CD4-positive, alpha-beta T cell (primary cell): ENCODE results near the gene PTPRN2. TPM values are rescaled to one million over a fixed set of nuclear protein-coding genes. Genes with fewer than 3 reads are reported as not detected.

Experiments
- ATAC-seq: fragments of 200-7000 bp; cut with Tn5 transposase; one replicate; pipeline ENCODE4 v1.10.0; 2022; ENCODE audit warnings: mild to moderate bottlenecking; ENCODE audit not compliant: poor library complexity
- CTCF ChIA-PET: fragments of 350-600 bp; sonication (Branson Sonifier 250); formaldehyde crosslinking; loops from one replicate; lab custom pipeline; 2021; ENCODE audit warnings: antibody characterized with exemption, inconsistent platforms; lab: Charles Lee
- POLR2A ChIA-PET: fragments of 350-600 bp; sonication (Branson Sonifier 250); formaldehyde crosslinking; loops from one replicate; lab custom pipeline; 2021; ENCODE audit warnings: antibody characterized with exemption, inconsistent platforms; lab: Charles Lee
- DNase-seq, 14 experiments: peaks; one replicate each; pipeline ENCODE4 v3.0.0-alpha.2; 2013 to 2020; ENCODE audit warnings: mixed read lengths in 2 of 14
- H3K27ac ChIP-seq, 2 donors: one replicate each; pipeline versions ENCODE4 v1.5.1 to v1.7.0; 2013; ENCODE audit warnings: low read length in 2 of 2, low read depth in 1 of 2, mild to moderate bottlenecking in 1 of 2
- H3K27me3 ChIP-seq, 2 experiments: 1 replicate in 1 of 2; 2 replicates in 1 of 2; pipeline versions ENCODE4 v1.6.1 to v1.7.0; 2013; ENCODE audit warnings: low read length in 2 of 2, control low read depth in 1 of 2, mild to moderate bottlenecking in 1 of 2, moderate library complexity in 1 of 2; ENCODE audit not compliant: insufficient read depth in 2 of 2, control insufficient read depth in 1 of 2
- H3K36me3 ChIP-seq: one replicate; pipeline ENCODE4 v1.6.1; 2013; ENCODE audit warnings: low read length, control low read depth; ENCODE audit not compliant: insufficient read depth
- H3K4me1 ChIP-seq: one replicate; pipeline ENCODE4 v1.6.1; 2013; ENCODE audit warnings: low read length, control low read depth; ENCODE audit not compliant: insufficient read depth
- H3K4me3 ChIP-seq: one replicate; pipeline ENCODE4 v1.5.1; 2013; ENCODE audit warnings: mild to moderate bottlenecking, low read length, moderate library complexity
- H3K9me3 ChIP-seq, 2 experiments: 1 replicate in 1 of 2; 2 replicates in 1 of 2; pipeline versions ENCODE4 v1.6.1 to v1.7.0; 2013; ENCODE audit warnings: low read length in 2 of 2, mild to moderate bottlenecking in 2 of 2, control low read depth in 1 of 2, moderate library complexity in 1 of 2; ENCODE audit not compliant: control insufficient read depth in 1 of 2, insufficient read depth in 1 of 2
- H3K27ac Mint-ChIP-seq: one replicate; pipeline ENCODE4 v1.8.0; 2020; ENCODE audit warnings: mixed read lengths
- H3K27me3 Mint-ChIP-seq: one replicate; pipeline ENCODE4 v1.8.0; 2021; ENCODE audit warnings: mixed read lengths
- H3K36me3 Mint-ChIP-seq: one replicate; pipeline ENCODE4 v1.8.0; 2021; ENCODE audit warnings: low read depth, mixed read lengths
- H3K4me1 Mint-ChIP-seq: one replicate; pipeline ENCODE4 v1.8.0; 2021; ENCODE audit warnings: low read depth, mixed read lengths
- H3K4me3 Mint-ChIP-seq: one replicate; pipeline ENCODE4 v1.8.0; 2020; ENCODE audit warnings: mild to moderate bottlenecking, mixed read lengths
- H3K9me3 Mint-ChIP-seq: one replicate; pipeline ENCODE4 v1.8.0; 2020; ENCODE audit warnings: mixed read lengths
- CTCF ChIP-seq: fragments of 200-600 bp; IDR thresholded peaks from one replicate; pipeline ENCODE4 v1.8.0; 2022; ENCODE audit warnings: antibody characterized with exemption, mild to moderate bottlenecking
- intact Hi-C, 2 experiments: fragments of 100-400 bp; cut with DNase I in 1 of 2; cut with micrococcal nuclease in 1 of 2; formaldehyde crosslinking; loops; one replicate each; pipeline versions ENCODE4 v1.15.1 to v1.9.0; 2023 to 2025; cut with DNase I, micrococcal nuclease
- total RNA-seq, 174 experiments: library from RNA in 2 of 174; stranded (reverse) in 2 of 174; gene quantifications; one replicate each; pipeline ENCODE4 v1.2.3 and lab custom pipeline; 2021 to 2026

The PTPRN2 gene
- total RNA-seq, 2 experiments from 2014 or later: 0.34 to 0.44 TPM

GRCh38 chr7:157932498-157933218 lies 655.0 kb downstream of the PTPRN2 start:
- CTCF ChIA-PET: no interaction called here
- no peak for DNase-seq
- Mint-ChIP-seq H3K27me3 (peaks cover 5% of the 10 kb centered on the region), H3K9me3 (no peaks in the 10 kb centered on the region), H3K4me3 (no peak overlapping the region), H3K36me3 (no peaks in the 10 kb centered on the region), H3K27ac (peak overlapping the region; percentile 38), H3K4me1 (no peaks in the 10 kb centered on the region)
- Histone ChIP-seq H3K4me3 (no peak overlapping the region), H3K27ac (no peak overlapping the region), H3K36me3 (no peaks in the 10 kb centered on the region), H3K9me3 (peaks cover 0 to 20% of the 10 kb centered on the region in 2 experiments), H3K4me1 (no peaks in the 10 kb centered on the region), H3K27me3 (no peaks in the 10 kb centered on the region)
- POLR2A ChIA-PET: no interaction called here
- ATAC-seq: no peak
- intact Hi-C loops: no loop called here
- TF ChIP-seq CTCF: no peak

GRCh38 chr7:157930926-157931466 lies 656.6 kb downstream of the PTPRN2 start:
- ChIA-PET CTCF (no interaction called here), POLR2A (no interaction called here)
- DNase-seq (no peak), ATAC-seq (no peak)
- peaks cover 9% of the 10 kb centered on the region for H3K4me1 Mint-ChIP-seq
- H3K4me1 ChIP-seq: peaks cover 8% of the 10 kb centered on the region
- H3K27me3 Mint-ChIP-seq: peaks cover 5% of the 10 kb centered on the region
- H3K36me3 ChIP-seq: no peaks in the 10 kb centered on the region
- no peak overlapping the region for H3K4me3 Mint-ChIP-seq
- intact Hi-C loops: no loop called here
- H3K36me3 Mint-ChIP-seq: no peaks in the 10 kb centered on the region
- H3K9me3 Mint-ChIP-seq: no peaks in the 10 kb centered on the region
- peaks cover 0 to 15% of the 10 kb centered on the region in 2 experiments for H3K9me3 ChIP-seq
- H3K4me3 ChIP-seq: no peak overlapping the region
- no peak for TF ChIP-seq CTCF
- no peaks in the 10 kb centered on the region for H3K27me3 ChIP-seq
- H3K27ac ChIP-seq: no peak overlapping the region
- H3K27ac Mint-ChIP-seq: no peak overlapping the region

- Mint-ChIP-seq H3K4me1 (peaks cover 14% of the 10 kb centered on the region), H3K9me3 (no peaks in the 10 kb centered on the region), H3K36me3 (no peaks in the 10 kb centered on the region), H3K27ac (no peak overlapping the region), H3K27me3 (peaks cover 5% of the 10 kb centered on the region), H3K4me3 (no peak overlapping the region)
- Histone ChIP-seq H3K9me3 (peaks cover 0 to 11% of the 10 kb centered on the region in 2 experiments), H3K4me1 (peaks cover 8% of the 10 kb centered on the region), H3K36me3 (no peaks in the 10 kb centered on the region), H3K27ac (no peak overlapping the region), H3K4me3 (no peak overlapping the region), H3K27me3 (no peaks in the 10 kb centered on the region)
- ATAC-seq: no peak
- DNase-seq: no peak
- CTCF ChIA-PET: no interaction called here
- POLR2A ChIA-PET: no interaction called here
- TF ChIP-seq CTCF: no peak
- intact Hi-C loops: no loop called here
Observed at GRCh38 chr7:157930441-157930840, 657.2 kb downstream of the PTPRN2 start.
